LNCaP clone FGC (cell line): ENCODE measurements around the gene NME3.

ENCODE experiments used
- DNase-seq: peaks from one replicate; pipeline ENCODE4 v3.0.0-alpha.2; 2011; ENCODE audit warnings: low read depth
- H3K4me3 ChIP-seq: 2 replicates; pipeline ENCODE4 v1.5.1; 2011; ENCODE audit warnings: mild to moderate bottlenecking, low read depth, low read length, control low read depth
- TF ChIP-seq, protein P1 (sequence below): IDR thresholded peaks from 2 replicates; pipeline ENCODE4 v1.5.1; 2012; ENCODE audit warnings: mild to moderate bottlenecking; ENCODE audit not compliant: control insufficient read depth, insufficient read depth; ENCODE audit errors: extremely low read depth

The NME3 gene

DNA sequence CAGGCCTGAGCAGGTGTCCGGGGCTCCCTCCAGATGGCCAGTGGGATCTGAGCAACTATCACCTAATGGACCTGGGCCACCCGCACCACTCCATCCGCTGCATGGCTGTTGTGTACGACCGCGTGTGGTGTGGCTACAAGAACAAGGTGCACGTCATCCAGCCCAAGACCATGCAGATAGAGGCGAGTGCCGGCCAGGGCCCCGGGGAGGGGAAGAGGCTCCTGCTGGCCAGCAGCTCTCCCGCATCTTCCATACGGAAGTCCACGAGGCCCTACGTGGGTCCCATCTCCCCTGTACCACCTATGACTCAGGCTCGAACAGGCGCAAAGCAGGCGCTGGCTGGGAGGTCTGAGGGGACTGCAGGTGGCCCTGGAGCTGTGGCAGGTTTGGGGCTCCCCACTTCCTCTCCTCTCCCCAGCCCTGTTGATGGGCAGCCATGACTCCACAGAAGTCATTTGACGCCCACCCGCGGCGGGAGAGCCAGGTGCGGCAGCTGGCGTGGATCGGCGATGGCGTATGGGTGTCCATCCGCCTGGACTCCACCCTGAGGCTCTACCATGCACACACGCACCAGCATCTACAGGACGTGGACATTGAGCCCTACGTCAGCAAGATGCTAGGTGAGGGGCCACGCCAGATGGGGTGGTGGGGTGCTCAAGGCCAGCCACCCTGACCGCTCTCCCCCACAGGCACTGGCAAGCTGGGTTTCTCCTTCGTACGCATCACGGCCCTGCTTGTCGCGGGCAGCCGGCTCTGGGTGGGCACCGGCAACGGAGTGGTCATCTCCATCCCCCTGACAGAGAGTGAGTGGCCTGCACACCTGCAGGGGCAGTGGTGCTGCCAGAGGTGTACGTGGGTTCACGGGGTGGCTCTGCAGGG lies 4.0 kb downstream of the NME3 start:
- TF ChIP-seq, protein P1, sequence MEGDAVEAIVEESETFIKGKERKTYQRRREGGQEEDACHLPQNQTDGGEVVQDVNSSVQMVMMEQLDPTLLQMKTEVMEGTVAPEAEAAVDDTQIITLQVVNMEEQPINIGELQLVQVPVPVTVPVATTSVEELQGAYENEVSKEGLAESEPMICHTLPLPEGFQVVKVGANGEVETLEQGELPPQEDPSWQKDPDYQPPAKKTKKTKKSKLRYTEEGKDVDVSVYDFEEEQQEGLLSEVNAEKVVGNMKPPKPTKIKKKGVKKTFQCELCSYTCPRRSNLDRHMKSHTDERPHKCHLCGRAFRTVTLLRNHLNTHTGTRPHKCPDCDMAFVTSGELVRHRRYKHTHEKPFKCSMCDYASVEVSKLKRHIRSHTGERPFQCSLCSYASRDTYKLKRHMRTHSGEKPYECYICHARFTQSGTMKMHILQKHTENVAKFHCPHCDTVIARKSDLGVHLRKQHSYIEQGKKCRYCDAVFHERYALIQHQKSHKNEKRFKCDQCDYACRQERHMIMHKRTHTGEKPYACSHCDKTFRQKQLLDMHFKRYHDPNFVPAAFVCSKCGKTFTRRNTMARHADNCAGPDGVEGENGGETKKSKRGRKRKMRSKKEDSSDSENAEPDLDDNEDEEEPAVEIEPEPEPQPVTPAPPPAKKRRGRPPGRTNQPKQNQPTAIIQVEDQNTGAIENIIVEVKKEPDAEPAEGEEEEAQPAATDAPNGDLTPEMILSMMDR: no peak
- DNase-seq: no peak
- no peak overlapping the region for H3K4me3 ChIP-seq

DNA sequence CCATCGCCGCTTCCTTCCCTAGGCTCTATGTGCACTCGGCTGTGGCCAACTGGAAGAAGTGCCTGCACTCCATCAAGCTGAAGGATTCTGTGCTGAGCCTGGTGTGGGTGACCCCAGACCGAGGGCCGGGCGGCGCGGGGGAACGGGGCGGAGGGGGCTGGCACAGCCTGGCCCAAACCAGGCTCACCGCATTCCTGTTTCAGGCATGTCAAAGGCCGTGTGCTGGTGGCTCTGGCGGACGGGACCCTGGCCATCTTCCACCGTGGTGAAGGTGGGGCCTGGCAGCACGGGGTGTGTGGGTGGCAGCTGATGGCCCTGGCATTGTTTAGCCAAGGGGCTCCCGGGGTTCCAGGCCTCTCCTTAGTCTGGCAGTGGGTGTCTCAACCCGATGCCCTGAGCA lies 4.6 kb downstream of the NME3 start:
- TF ChIP-seq, protein P1: no peak
- DNase-seq: no peak
- H3K4me3 ChIP-seq: no peak overlapping the region

GRCh38 chr16:1766231-1766630 lies 5.1 kb downstream of the NME3 start:
- no peak overlapping the region for H3K4me3 ChIP-seq
- TF ChIP-seq, protein P1: no peak
- DNase-seq: no peak

- H3K4me3 ChIP-seq: no peak overlapping the region
- DNase-seq: no peak
- TF ChIP-seq, protein P1: no peak
Observed at GRCh38 chr16:1765826-1766225, 5.5 kb downstream of the NME3 start.

- no peak overlapping the region for H3K4me3 ChIP-seq
- no peak for DNase-seq
- TF ChIP-seq, protein P1: no peak
Observed at GRCh38 chr16:1764971-1765370, 6.4 kb downstream of the NME3 start.

GRCh38 chr16:1763521-1764511 lies 7.5 kb downstream of the NME3 start:
- no peak for DNase-seq
- H3K4me3 ChIP-seq: no peak overlapping the region
- TF ChIP-seq, protein P1: peak; percentile 31
